ENCODE measurements around the gene MAP4.

MAP4 gene

DNA sequence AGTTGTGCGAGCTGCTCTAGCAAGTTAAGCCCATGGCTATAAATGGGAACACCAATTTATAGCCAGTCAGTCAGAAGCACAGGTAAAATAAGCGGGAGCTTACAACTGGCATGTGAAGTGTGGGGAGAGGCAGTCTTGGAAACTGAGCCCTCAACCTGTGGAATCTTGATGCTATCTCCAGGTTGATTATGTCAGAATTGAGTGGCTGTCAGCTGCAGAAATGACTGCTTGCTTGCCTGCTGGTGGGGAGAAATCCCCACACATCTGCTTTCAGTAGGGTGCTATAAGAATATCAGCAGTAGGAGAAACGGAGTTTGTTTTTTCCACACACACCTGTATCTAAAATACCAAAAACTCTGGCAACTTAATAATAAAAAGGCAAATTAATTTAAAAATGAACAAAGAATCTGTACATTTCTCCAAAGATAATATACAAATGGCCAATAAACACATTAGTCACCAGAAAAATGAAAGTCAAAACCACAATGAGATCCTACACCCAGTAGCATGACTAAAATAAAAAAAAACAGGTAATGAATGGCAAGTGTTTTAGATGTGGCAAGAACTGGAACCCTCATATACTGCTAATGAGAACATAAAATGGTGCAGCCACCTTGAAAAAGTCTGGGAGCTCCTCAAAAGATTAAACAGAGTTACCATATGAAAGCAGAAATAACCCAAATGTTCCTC, 26.0 kb upstream of the MAP4 start:
- ChIA-PET POLR2A (interaction anchor here (1.2 kb wide), 1 partner anchor 42 kb away, joined by 4 read pairs; no protein-coding TSS in a partner anchor), CTCF (interaction anchor here (0.5 kb wide), 1 partner anchor 24 kb away, joined by 4 read pairs; no protein-coding TSS in a partner anchor)
- Histone ChIP-seq H3K9me3 (ENCODE audit: control insufficient read depth, insufficient read depth, low read depth, low read length) (no peaks in the 10 kb centered on the region), H3K4me3 (ENCODE audit: low read depth, low read length) (no peak overlapping the region), H3K36me3 (ENCODE audit: control insufficient read depth in 2 of 2, insufficient read depth in 1 of 2, low read length in 2 of 2) (no peaks in the 10 kb centered on the region), H3K27ac (ENCODE audit: extremely low read depth, low read depth, low read length) (no peak overlapping the region; the same call in 1 of the 2 replicates), H3K4me1 (ENCODE audit: control insufficient read depth, insufficient read depth, low read length) (peaks cover 6% of the 10 kb centered on the region)
- TF ChIP-seq, protein P1, sequence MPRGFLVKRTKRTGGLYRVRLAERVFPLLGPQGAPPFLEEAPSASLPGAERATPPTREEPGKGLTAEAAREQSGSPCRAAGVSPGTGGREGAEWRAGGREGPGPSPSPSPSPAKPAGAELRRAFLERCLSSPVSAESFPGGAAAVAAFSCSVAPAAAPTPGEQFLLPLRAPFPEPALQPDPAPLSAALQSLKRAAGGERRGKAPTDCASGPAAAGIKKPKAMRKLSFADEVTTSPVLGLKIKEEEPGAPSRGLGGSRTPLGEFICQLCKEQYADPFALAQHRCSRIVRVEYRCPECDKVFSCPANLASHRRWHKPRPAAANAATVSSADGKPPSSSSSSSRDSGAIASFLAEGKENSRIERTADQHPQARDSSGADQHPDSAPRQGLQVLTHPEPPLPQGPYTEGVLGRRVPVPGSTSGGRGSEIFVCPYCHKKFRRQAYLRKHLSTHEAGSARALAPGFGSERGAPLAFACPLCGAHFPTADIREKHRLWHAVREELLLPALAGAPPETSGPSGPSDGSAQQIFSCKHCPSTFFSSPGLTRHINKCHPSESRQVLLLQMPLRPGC (tag by site-specific recombination; IDR thresholded peaks at IDR 0.05): 0 out of 2 replicates have a peak, but pooled peaks have one; percentile 9
- TF ChIP-seq REPIN1 (tag by site-specific recombination; IDR thresholded peaks at IDR 0.05; ENCODE audit: low read depth) (no peak), ZBTB1 (tag by site-specific recombination; IDR thresholded peaks at IDR 0.05) (no peak), OSR2 (tag by site-specific recombination; IDR thresholded peaks at IDR 0.05) (0 out of 2 replicates have a peak, but pooled peaks have one; percentile 6), SCRT1 (tag by site-specific recombination; IDR thresholded peaks at IDR 0.05; ENCODE audit: borderline replicate concordance) (peak; percentile 80; the same call in 1 of the 2 replicates), HOXD13 (CRISPR knock-in tag; IDR thresholded peaks at IDR 0.05; ENCODE audit: borderline replicate concordance) (no peak), SCRT2 (tag by site-specific recombination; IDR thresholded peaks at IDR 0.05) (peak; percentile 56), ZNF239 (tag by site-specific recombination; IDR thresholded peaks at IDR 0.05) (no peak), ZNF335 (tag by site-specific recombination; conservative IDR thresholded peaks at IDR 0.05) (no peak)
- TF ChIP-seq, protein P2, sequence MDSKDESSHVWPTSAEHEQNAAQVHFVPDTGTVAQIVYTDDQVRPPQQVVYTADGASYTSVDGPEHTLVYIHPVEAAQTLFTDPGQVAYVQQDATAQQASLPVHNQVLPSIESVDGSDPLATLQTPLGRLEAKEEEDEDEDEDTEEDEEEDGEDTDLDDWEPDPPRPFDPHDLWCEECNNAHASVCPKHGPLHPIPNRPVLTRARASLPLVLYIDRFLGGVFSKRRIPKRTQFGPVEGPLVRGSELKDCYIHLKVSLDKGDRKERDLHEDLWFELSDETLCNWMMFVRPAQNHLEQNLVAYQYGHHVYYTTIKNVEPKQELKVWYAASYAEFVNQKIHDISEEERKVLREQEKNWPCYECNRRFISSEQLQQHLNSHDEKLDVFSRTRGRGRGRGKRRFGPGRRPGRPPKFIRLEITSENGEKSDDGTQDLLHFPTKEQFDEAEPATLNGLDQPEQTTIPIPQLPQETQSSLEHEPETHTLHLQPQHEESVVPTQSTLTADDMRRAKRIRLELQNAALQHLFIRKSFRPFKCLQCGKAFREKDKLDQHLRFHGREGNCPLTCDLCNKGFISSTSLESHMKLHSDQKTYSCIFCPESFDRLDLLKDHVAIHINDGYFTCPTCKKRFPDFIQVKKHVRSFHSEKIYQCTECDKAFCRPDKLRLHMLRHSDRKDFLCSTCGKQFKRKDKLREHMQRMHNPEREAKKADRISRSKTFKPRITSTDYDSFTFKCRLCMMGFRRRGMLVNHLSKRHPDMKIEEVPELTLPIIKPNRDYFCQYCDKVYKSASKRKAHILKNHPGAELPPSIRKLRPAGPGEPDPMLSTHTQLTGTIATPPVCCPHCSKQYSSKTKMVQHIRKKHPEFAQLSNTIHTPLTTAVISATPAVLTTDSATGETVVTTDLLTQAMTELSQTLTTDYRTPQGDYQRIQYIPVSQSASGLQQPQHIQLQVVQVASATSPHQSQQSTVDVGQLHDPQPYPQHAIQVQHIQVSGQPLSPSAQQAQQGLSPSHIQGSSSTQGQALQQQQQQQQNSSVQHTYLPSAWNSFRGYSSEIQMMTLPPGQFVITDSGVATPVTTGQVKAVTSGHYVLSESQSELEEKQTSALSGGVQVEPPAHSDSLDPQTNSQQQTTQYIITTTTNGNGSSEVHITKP (tag by site-specific recombination; IDR thresholded peaks at IDR 0.05): peak; percentile 52
- TF ChIP-seq, protein P3, sequence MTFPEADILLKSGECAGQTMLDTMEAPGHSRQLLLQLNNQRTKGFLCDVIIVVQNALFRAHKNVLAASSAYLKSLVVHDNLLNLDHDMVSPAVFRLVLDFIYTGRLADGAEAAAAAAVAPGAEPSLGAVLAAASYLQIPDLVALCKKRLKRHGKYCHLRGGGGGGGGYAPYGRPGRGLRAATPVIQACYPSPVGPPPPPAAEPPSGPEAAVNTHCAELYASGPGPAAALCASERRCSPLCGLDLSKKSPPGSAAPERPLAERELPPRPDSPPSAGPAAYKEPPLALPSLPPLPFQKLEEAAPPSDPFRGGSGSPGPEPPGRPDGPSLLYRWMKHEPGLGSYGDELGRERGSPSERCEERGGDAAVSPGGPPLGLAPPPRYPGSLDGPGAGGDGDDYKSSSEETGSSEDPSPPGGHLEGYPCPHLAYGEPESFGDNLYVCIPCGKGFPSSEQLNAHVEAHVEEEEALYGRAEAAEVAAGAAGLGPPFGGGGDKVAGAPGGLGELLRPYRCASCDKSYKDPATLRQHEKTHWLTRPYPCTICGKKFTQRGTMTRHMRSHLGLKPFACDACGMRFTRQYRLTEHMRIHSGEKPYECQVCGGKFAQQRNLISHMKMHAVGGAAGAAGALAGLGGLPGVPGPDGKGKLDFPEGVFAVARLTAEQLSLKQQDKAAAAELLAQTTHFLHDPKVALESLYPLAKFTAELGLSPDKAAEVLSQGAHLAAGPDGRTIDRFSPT (tag by site-specific recombination; IDR thresholded peaks at IDR 0.05): no peak
- TF ChIP-seq, protein P4, sequence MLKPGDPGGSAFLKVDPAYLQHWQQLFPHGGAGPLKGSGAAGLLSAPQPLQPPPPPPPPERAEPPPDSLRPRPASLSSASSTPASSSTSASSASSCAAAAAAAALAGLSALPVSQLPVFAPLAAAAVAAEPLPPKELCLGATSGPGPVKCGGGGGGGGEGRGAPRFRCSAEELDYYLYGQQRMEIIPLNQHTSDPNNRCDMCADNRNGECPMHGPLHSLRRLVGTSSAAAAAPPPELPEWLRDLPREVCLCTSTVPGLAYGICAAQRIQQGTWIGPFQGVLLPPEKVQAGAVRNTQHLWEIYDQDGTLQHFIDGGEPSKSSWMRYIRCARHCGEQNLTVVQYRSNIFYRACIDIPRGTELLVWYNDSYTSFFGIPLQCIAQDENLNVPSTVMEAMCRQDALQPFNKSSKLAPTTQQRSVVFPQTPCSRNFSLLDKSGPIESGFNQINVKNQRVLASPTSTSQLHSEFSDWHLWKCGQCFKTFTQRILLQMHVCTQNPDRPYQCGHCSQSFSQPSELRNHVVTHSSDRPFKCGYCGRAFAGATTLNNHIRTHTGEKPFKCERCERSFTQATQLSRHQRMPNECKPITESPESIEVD (tag by site-specific recombination; IDR thresholded peaks at IDR 0.05): peak; percentile 44; the same call in 1 of the 2 replicates

DNA sequence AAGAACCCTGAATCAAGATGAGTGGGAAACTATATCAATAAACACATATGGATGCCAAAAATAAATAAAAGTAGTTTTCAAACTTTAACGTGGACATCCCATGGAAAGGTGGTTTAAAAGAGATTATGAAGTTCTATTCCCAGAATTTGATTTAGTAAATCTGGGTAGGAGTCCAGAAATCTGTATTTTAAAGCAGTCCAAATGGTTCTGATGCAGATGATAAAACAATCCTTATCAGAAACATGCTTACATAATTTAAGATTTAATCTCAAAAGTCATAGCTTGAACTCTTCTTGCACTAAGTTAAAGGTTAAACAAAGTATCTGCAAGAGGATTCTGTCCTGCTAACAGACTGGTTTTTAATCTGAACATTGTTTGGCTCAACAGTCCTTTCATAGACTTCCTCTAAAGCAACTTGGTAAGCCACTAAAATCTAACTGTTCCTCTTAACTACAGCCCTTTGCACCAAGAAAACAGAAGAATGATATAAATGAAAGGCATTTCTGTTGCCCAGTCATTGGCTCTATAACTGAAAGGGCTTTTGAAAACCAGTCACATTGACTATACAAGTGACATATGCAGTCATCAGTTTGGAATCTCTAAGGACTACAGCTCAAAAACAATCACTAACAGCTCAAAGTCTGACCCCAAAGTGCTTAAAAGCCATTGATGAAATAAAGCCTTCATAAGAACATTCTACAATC, 23.4 kb upstream of the MAP4 start:
- POLR2A ChIA-PET: interaction anchor here (0.9 to 1.1 kb wide), 2 partner anchors 49 to 91 kb away, joined by 3 to 5 read pairs; no protein-coding TSS in a partner anchor
- H3K9me3 ChIP-seq (ENCODE audit: control insufficient read depth, insufficient read depth, low read depth, low read length): no peaks in the 10 kb centered on the region
- no peaks in the 10 kb centered on the region for H3K36me3 ChIP-seq (ENCODE audit: control insufficient read depth in 2 of 2, insufficient read depth in 1 of 2, low read length in 2 of 2)
- peaks cover 6% of the 10 kb centered on the region for H3K4me1 ChIP-seq (ENCODE audit: control insufficient read depth, insufficient read depth, low read length)
- no peak overlapping the region; the same call in 1 of the 2 replicates for H3K27ac ChIP-seq (ENCODE audit: extremely low read depth, low read depth, low read length)
- CTCF ChIA-PET: interaction anchor here (0.8 kb wide), 1 partner anchor 112 kb away, joined by 3 read pairs; no protein-coding TSS in a partner anchor
- H3K4me3 ChIP-seq (ENCODE audit: low read depth, low read length): no peak overlapping the region
- peak; percentile 51 for TF ChIP-seq ZNF629 (tag by site-specific recombination; IDR thresholded peaks at IDR 0.05)
- TF ChIP-seq, protein P5, sequence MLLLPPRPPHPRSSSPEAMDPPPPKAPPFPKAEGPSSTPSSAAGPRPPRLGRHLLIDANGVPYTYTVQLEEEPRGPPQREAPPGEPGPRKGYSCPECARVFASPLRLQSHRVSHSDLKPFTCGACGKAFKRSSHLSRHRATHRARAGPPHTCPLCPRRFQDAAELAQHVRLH (tag by site-specific recombination; IDR thresholded peaks at IDR 0.05): no peak
- TF ChIP-seq ZNF366 (tag by site-specific recombination; conservative IDR thresholded peaks at IDR 0.05): no peak; the same call in 1 of the 2 replicates
- TF ChIP-seq SCRT2 (tag by site-specific recombination; IDR thresholded peaks at IDR 0.05): no peak
- TF ChIP-seq SP3 (tag by site-specific recombination; IDR thresholded peaks at IDR 0.05): no peak
- TF ChIP-seq, protein P6, sequence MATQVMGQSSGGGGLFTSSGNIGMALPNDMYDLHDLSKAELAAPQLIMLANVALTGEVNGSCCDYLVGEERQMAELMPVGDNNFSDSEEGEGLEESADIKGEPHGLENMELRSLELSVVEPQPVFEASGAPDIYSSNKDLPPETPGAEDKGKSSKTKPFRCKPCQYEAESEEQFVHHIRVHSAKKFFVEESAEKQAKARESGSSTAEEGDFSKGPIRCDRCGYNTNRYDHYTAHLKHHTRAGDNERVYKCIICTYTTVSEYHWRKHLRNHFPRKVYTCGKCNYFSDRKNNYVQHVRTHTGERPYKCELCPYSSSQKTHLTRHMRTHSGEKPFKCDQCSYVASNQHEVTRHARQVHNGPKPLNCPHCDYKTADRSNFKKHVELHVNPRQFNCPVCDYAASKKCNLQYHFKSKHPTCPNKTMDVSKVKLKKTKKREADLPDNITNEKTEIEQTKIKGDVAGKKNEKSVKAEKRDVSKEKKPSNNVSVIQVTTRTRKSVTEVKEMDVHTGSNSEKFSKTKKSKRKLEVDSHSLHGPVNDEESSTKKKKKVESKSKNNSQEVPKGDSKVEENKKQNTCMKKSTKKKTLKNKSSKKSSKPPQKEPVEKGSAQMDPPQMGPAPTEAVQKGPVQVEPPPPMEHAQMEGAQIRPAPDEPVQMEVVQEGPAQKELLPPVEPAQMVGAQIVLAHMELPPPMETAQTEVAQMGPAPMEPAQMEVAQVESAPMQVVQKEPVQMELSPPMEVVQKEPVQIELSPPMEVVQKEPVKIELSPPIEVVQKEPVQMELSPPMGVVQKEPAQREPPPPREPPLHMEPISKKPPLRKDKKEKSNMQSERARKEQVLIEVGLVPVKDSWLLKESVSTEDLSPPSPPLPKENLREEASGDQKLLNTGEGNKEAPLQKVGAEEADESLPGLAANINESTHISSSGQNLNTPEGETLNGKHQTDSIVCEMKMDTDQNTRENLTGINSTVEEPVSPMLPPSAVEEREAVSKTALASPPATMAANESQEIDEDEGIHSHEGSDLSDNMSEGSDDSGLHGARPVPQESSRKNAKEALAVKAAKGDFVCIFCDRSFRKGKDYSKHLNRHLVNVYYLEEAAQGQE (tag by site-specific recombination; IDR thresholded peaks at IDR 0.05): no peak
- TF ChIP-seq ZBTB21 (tag by site-specific recombination; IDR thresholded peaks at IDR 0.05): no peak

Measured in HEK293 (cell line).